Loucy (cell line): ENCODE data around the gene STUM.

ENCODE experiments used
- CTCF ChIP-seq: fragments of 200-600 bp; sonication (generic); conservative IDR thresholded peaks from 2 replicates; pipeline ENCODE4 v1.5.1; 2014; ENCODE audit warnings: mild to moderate bottlenecking, antibody characterized with exemption, low read length
- EZH2phosphoT487 ChIP-seq: fragments of 200-600 bp; IDR thresholded peaks from 2 replicates; pipeline ENCODE4 v1.6.1; 2018; ENCODE audit warnings: antibody characterized with exemption, mild to moderate bottlenecking, moderate library complexity, borderline replicate concordance

GRCh38 chr1:226534098-226534497, 14.5 kb upstream of the STUM start:
- TF ChIP-seq CTCF (no peak), EZH2phosphoT487 (no peak)
